SKM-1 (cell line): ENCODE data around the gene GJA3.
A peak's percentile ranks its signal among the peaks of the same experiment; 100 is the strongest.

Source experiments
- DNase-seq: peaks from one replicate; lab custom pipeline; 2025; ENCODE audit not compliant: unreplicated experiment; lab: John Stamatoyannopoulos, UW

The GJA3 gene

DNA sequence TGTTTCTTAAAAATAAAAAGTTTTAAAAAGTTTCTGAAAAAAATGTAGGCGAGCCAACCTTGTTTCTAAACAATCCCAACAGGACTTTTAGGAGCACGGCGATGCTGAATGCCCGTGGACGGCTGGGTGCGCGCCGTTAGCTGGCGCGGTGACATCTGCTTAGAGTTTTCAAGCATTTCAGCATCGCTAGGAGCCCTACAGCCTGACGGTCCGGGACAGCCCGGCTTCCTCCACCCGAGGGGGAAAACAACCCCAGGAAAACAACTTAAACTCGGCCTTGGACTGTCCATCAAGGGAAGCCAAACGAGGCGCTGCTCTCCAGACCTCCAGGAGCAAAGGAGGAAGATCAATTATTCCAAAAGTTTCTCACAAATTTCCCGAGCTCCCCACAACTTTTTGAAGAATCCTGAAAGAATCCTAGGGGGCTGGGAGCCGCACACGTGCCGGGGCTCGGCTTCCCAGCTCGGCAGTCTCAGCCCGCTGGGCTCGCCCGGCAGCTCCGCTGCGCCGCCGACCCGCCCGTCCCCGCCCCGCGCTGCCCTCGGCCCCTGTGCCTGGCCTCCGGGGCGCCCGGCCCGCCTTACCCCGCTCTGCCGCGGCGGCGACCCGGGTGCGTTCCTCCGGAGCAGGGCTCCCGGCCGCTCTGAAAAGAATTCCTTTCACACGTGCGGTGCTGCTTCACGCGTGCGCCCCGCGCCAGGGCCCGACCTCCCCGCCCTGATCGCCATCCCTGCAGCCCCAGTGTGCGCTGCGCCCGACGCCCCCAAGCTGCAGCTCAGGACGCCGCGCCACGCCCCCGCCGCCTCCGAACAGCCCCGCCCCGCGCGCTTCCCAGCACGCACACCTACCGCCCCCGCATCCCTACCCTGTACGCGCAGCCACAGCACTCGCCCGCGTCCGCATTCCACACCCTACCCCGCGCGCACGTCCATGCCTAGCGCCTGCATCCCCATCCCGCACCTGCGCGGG, at the start of gene GJA3:
Gene GJA3, minus strand, starts transcription at position 747 of the 969 bp plus-strand sequence. CDS start 17,764 bp downstream, outside the sequence.
- no peak for DNase-seq

DNA sequence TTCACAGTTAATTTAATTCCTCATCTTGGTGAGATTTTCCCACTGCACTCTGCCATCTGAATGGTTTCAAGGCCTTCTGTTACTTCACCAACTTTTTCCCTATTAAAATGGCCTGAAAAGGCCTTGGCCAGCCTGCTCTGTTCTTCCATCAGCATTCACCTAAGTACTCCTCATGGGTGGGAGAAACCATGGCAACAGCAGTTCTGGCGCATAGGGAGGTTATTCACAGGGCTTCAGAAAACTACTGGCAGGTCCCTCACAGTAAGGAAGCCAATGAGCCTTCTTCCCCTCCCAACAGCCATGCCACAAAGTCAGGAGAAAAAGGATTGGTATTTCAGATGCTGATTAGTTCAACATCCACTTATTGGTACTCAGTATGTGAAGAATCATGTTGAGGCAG, 49.1 kb upstream of the GJA3 start:
- DNase-seq, result no peak

- no peak for DNase-seq
These were observed 45.9 kb upstream of the GJA3 start for GRCh38 chr13:20206698-20207235.

DNA sequence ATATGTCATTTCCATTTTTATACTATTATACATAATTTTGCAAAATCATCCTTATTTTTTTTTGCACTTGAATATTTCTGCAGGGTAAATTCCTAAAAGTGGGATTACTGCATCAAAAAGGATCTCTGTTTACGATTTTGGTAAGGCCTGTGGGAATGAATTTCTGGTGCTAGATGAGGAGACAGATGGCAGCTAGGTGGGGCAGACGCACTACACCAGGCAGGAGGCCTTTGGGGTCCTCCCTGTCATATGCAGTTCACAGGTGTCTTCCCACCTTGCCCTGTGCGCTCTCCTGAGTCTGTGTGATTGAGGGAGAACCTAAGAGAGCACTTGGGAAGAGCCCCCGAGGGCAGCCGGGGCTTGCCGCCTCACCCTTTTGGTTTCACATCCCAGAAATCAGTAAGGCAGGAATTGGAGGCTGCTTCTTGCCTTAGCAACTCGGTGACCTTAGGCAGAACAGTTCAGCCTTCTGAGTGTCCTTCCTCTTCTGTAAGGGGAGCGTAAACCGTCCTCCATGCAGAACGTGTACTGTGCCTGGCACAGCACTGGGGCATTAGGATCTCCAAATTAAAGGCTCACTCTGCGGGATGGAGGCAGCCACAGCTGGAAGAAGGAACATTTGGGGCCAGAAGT, 45.3 kb upstream of the GJA3 start:
- no peak for DNase-seq

GRCh38 chr13:20198781-20199180, 37.9 kb upstream of the GJA3 start:
- no peak for DNase-seq

DNA sequence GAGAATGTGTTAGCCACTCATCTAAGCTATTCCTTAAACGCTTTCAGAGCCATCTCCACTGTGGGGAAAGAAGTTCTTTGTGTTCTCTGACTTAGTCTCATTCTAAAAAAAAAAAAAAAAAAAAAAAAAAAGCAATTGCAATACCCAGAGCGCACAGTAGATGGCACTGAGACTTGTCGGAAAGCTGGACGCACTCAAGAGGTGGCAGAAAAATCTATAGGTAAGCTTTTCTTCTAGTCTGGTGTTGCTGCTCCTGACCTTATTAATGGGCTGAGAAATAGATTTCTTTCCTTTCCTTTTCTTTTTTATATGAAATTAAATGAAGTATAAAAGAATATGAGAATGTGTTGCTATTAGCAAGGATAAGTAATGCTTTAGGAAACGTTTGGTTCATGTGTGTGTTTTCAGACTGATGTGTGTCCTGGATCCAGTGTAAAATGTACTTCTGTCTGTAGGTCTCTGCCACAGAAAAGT, 36.5 kb upstream of the GJA3 start:
- no peak for DNase-seq

DNA sequence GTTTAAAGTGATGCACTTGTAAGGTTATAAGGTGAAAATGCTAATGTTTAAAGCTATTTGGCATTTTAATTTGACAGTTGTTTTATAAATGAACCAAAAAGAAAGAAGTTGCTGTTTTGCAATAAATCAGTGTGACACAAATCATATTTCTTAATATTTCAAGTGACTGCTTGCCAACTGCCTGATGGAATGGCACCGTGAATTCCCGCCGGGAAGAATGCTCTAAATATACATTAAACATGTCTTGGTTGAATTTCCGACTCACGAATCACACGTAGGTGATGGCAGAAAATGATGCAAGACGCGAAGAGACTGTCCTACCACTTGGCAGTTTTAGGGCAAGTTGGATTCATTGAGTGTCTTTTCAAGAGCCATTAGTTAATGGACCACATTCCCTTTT, 34.9 kb upstream of the GJA3 start:
- no peak for DNase-seq

DNA sequence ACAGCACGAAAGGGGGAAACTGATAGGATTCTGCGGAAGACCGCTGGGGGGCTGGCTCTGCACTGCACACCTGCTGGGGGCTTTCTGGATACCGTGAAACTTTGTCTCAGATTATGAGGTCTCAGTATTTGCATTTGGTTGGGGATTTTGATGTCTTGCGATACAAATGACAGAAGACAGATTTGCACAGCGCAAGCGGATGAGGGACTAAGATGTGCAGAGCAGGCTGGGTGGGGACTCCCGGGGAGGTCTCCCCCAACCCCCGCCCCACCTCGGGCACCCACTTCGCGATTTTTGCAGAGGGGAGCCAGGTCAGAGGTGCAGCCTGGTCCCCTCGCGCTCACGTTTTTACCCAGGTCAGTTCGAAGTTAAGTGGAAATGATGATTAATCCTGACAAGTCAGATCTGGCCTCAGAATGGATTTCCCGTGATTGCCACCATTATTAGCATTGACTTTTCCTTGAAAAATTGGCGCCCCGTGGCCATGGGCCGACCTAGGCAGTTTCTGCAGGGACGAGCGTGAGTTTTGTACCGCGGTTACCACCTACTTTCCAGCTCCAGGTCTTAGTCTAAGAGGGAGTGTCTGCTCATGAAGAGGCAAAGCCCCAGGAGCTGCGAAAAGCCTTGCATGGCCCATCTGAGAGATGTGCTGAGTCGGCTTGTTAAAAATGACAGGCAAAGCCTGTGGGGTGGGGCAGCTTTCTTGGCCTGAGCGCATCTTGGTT, 33.2 kb upstream of the GJA3 start:
- DNase-seq, result no peak

- DNase-seq, result no peak
These were observed 32.5 kb upstream of the GJA3 start for GRCh38 chr13:20193162-20193906.

- no peak for DNase-seq
These were observed 31.9 kb upstream of the GJA3 start, which contains the start of gene GJB2 for GRCh38 chr13:20192836-20193161. Gene GJB2, minus strand, starts transcription at chr13:20192938. Its CDS starts 3,357 bp downstream, at chr13:20189581.

GRCh38 chr13:20192158-20192835, 31.4 kb upstream of the GJA3 start:
- DNase-seq, result no peak

DNA sequence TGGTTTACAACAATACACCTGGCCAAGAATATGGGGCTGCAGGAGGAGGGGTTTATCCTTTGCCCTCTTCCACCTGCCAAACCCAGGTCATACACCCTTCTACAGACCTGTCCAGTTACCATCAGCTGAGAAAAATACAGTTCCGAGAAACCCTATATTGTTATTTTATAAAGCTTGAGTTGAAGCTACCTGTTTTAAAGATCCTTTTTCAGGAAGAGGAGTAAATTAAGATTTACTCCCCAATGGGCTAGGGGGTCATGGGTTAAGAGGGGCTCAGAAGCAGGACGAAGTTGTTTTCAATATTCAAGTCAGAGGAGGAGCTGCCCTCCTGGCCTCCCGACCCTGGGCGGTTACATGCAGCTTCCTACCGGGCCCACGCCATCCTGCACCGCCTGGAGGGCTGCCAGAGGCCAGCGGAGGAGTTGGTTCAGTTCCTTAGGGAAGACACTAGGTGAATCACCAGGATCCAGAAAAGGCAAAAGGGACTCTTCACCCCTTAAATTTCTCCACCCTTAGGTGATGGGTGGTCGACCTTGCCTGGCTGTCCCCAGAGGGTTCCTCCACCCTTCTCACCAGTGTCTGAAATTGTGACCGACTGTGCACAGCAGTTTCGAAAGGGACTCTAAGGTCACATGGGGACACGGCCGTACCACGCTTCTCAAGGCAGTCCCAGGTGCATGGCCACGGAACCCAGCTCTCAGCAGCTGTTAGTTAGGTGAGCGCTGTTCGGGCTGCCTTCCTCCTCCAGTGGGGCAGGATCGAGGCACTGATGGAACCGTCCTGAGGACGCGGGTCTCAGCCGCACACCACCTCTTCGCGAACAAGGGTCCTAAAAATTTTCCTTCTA, 30.7 kb upstream of the GJA3 start:
- no peak for DNase-seq

DNA sequence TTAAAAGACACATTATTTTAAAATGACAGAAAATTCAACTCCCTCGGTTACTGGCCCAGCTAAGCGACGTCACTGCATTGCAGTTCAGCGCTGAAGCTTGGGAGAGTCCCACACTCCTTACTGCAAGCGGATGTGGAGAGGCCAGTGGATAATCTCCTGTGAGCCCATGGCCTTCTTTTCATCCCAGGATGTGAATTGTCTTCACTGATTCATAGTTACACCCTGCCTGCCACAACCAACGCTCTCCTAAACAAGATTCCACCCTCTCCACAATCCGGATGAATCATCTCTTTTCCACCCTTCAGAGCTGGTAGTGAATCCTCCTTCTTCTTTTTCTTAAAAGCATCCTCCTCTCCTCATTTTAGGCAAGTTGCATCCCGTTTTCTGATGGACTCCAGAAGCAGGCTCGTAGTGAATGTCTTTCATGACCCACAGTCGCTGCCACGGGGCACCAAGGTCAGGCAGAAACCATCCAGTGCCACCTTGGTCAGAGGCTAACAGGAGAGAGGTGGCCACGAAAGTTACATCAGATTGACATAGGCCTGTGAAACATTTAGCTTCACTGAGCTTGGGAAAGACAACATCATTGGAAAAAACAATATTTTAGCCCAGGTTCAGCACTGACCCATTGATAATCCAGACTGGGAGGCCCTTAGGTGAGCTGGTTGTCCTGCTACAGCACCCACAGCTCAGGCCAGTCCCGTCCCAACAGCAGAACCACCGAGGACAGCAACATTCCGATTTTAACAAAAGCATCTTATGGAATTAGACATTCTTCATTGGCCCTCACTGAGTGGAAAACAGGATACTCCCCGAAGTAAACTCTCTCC, 29.8 kb upstream of the GJA3 start:
- DNase-seq, result no peak

DNA sequence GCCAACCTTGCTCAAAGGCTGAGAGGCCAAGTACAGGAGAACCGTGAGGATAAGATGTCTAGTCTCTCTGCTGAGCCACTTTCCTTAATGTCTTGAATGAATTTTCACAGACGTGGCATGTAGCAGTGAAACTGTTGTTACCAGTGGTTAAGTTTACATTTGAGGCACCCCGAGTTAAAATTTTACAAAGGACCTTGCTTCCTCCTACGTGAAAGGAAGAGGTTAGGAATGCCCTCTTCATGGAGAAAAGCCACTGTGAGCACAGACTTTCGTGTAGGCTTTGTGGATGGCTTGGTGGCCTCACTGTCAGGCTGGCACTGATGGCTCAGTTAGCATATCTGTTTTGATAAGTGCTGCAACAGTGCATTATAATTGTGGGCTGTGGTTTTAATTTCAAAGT, 29.2 kb upstream of the GJA3 start:
- no peak for DNase-seq

- peak; percentile 10 for DNase-seq
These were observed 28.1 kb upstream of the GJA3 start for GRCh38 chr13:20188667-20189553.

DNA sequence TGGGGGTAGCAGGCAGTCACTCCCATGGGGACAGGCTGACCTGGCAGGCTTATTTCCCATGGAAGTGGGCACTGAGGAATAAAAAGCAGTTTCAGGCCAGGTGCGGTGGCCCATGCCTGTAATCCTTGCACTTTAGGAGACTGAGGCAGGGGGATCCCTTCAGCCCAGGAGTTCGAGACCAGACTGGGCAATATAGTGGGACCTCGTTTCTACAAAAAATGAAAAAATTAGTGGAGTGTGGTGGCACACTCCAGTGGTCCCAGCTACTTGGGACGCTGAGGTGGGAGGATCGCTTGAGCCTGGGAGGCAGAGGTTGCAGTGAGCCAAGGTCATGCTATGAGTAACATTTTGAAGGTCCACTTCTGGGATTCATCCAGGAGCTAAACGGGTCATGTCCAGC, 25.9 kb upstream of the GJA3 start:
- no peak for DNase-seq

GRCh38 chr13:20185366-20186056, 24.7 kb upstream of the GJA3 start:
- DNase-seq, result no peak
